ENCODE results near the gene KDM4D.
"Not testable (repeated sequence)": the region's sequence is repeated elsewhere in the genome, so short reads cannot be mapped to it uniquely, and the experiment has no call there.

The KDM4D gene

DNA sequence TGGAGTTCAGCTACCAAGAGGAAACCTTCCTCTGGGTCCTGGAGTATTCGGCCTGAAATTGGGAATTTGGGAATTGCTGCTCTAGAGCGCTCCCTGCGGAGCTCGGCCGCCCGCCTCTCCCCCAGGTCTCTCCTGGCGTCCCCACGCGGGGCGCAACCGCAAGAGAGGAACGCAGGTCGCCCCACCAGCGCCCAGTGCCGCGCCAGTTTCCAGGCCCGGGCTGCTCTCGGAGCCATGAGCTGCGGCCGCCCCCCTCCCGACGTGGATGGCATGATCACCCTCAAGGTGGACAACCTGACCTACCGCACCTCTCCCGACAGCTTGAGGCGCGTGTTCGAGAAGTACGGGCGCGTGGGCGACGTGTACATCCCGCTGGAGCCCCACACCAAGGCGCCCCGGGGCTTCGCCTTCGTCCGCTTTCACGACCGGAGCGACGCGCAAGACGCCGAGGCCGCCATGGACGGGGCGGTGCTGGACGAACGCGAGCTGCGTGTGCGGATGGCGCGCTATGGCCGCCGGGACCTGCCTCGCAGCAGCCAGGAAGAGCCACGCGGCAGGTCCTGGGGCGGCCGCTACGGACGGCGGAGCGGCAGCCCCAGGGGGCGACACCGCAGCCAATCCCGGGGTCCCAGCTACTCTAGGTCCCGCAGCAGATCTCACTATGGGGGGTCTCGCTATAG, 64.0 kb downstream of the KDM4D start:
- DNase-seq: not testable (repeated sequence)

DNA sequence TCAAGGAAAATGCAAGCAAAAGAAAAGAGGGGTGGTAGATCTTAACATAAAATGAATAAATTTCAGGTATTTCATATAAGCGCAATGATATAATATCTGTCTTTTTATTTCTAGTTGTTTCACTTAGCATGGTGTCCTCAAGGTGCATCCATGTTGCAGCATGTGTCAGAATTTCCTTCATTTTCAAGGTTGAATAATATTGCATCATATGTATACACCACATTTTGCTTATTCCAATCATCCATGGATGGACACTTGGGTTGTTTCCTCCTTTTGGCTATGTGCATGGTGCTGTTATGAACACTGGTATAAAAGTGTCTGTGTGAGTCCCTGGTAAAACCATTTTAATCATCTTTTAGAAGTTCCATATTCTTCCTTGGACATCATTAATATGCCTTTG, 68.7 kb downstream of the KDM4D start:
- DNase-seq: no peak

DNA sequence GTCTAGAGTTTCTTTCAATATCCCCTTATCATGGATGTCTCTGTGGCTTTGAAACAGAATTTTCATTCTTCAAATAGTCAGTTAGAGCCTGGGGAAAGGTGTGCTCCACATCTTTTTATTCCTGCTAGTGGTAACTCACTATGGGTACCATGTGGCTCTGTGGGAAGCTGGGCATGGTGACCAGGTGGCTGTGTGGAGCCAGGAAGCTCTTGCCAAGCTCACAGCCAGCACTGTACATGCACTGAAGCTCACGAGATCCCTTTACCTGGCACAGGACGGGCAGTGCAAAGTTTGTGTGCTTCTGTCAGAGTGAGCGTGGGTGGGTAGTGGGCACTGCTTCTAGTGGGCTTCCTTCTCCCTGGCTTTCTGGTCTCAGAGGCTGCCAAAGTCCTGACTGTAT, 69.4 kb downstream of the KDM4D start:
- no peak for DNase-seq

DNA sequence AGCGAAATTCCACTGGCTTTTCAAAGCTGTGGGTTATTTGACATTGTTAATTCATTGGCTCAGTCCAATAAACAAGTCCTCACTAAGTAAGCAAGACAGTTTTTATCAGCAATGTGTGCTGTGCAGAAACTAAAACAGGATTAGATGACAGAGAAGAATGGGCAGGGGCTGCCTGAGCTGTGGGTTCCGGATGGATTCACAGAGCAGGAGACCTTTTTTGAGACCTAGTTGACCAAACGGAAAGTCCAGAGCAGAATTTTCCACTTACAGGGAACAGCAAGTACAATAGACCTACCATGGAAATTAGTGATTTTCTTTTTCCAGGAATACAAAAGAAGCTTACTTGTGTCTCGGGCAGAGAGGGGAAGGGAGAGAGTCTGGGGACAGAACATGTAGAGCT, 70.5 kb downstream of the KDM4D start:
- DNase-seq: no peak

DNA sequence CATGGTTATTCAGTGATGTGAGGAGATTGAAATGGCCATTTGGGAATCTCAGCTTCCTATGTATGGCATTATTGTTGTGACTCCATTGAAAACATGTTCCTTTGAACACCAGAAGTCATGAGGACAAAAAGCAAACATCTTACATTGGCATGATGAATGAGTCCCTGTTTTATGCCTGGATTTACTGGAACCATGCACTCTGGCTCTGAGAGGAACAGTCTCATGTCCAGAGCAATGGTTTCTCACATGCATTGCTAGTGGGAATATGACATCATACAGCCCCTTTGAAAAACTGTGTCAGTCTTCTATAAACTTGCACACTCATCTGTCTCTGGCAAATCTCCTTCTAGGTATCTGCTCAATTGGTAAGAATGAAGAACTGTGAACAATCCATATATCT, 72.3 kb downstream of the KDM4D start:
- no peak for DNase-seq

Data from NCI-H526 treated with DMSO at 0.1 percent for 48 hours (cell line).